ENCODE data around the gene SLCO1B3.

DNA sequence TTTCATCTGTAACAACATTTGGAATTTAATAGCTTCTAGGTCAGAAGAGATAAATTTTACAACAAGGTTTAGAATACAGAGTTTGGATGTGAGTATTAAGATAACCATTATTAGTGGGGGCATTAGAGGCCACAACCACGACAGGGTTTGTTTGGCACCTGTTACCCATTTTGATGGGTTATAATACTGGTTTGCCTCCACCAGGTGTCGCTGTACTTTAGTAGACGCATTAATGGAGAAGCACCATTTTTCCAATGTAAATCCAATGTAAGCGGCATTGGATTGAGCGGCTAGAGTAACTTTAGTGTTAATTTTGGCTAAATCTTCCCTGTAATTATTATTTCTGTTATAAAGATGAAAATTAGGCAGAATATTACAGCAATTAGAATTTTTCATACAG is 136.2 kb downstream of the SLCO1B3 start:
- TF ChIP-seq EZH2phosphoT487 (IDR thresholded peaks at IDR 0.05; ENCODE audit: low read depth): no peak
- TF ChIP-seq, protein P1, sequence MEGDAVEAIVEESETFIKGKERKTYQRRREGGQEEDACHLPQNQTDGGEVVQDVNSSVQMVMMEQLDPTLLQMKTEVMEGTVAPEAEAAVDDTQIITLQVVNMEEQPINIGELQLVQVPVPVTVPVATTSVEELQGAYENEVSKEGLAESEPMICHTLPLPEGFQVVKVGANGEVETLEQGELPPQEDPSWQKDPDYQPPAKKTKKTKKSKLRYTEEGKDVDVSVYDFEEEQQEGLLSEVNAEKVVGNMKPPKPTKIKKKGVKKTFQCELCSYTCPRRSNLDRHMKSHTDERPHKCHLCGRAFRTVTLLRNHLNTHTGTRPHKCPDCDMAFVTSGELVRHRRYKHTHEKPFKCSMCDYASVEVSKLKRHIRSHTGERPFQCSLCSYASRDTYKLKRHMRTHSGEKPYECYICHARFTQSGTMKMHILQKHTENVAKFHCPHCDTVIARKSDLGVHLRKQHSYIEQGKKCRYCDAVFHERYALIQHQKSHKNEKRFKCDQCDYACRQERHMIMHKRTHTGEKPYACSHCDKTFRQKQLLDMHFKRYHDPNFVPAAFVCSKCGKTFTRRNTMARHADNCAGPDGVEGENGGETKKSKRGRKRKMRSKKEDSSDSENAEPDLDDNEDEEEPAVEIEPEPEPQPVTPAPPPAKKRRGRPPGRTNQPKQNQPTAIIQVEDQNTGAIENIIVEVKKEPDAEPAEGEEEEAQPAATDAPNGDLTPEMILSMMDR (IDR thresholded peaks at IDR 0.05; ENCODE audit: low read depth, low read length): peak; percentile 76
